Stimulated activated effector memory CD8-positive, alpha-beta T cell treated with anti-CD3 and anti-CD28 coated beads, Interleukin-12 subunit alpha, Interleukin-12 subunit beta, amount 100 ng/mL, for 72 hours (primary cell): Measurements from ENCODE around the gene ABI3BP.
A peak's percentile ranks its signal among the peaks of the same experiment; 100 is the strongest.

Experiments used
- ATAC-seq: fragments of 150-1000 bp; cut with Tn5 transposase; 2 replicates; pipeline ENCODE4 v1.10.0; 2021
- DNase-seq, 2 donors: peaks; one replicate each; pipeline ENCODE4 v3.0.0; 2021 to 2022; ENCODE audit warnings: low spot score in 2 of 2
- H3K27ac Mint-ChIP-seq: one replicate; pipeline ENCODE4 v1.8.0; 2022; ENCODE audit warnings: mild to moderate bottlenecking, mixed read lengths
- H3K36me3 Mint-ChIP-seq: one replicate; pipeline ENCODE4 v1.8.0; 2022; ENCODE audit warnings: mild to moderate bottlenecking, mixed read lengths
- H3K4me1 Mint-ChIP-seq: one replicate; pipeline ENCODE4 v1.8.0; 2022; ENCODE audit warnings: mixed read lengths
- H3K4me3 Mint-ChIP-seq: one replicate; pipeline ENCODE4 v1.8.0; 2022; ENCODE audit warnings: mild to moderate bottlenecking, mixed read lengths
- H3K9me3 Mint-ChIP-seq: one replicate; pipeline ENCODE4 v1.8.0; 2022; ENCODE audit warnings: mixed read lengths

The ABI3BP gene

DNA sequence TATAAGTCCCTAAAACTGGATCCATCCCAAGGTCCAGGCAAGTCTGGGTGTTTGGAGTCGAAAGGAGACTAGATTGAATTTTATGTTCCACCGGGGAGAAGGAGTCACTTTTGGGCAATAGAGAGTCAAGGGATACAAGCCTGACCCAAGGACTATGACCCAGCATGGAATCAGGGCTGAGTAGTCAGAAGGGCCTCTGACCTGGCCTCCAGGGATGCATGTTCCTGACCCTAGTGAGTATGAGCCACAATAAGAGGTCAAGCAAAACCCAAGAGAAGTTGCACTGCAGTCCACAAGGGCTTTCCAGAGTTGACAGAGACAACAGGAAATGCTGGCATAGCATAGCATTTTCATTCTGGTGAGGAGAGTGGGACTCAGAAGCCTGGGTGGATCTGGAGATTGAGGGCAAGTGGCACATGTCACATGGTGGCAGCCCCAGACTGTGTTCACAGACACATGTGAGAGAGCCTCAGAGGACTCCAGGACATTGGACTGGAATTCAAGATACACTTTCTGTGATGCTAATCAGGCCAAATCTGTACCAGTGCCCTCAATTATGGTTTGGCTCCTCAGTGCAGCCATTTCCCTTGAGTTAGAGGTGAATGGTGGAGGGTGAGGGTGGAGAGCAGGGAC, 217.0 kb downstream of the ABI3BP start:
- H3K4me3 Mint-ChIP-seq, result no peak overlapping the region
- DNase-seq, result no peak
- H3K4me1 Mint-ChIP-seq, result no peaks in the 10 kb centered on the region
- ATAC-seq, result peak; percentile 52
- no peaks in the 10 kb centered on the region for H3K36me3 Mint-ChIP-seq
- no peak overlapping the region for H3K27ac Mint-ChIP-seq
- no peaks in the 10 kb centered on the region for H3K9me3 Mint-ChIP-seq

DNA sequence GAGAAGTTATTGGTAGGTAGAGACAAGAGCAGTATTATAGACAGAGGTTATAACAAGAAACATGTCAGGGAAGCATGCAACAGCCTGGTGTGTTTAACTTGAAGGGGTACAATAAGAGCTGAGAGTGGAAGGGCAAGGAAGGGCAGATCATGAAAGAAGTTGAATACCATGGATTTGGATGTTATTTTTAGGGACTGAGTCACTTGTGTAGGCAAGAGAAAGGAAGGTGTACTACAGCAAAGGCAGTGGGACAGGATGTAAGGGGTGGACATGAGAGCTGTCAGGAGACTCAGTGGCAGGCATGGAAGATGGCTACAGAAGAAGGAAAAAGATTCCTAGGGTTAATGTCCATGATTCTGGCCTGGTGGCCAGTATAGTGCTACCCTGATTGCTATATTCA, 217.6 kb downstream of the ABI3BP start:
- ATAC-seq (peak; percentile 50), DNase-seq (no peak)
- no peaks in the 10 kb centered on the region for H3K36me3 Mint-ChIP-seq
- H3K9me3 Mint-ChIP-seq, result no peaks in the 10 kb centered on the region
- no peak overlapping the region for H3K27ac Mint-ChIP-seq
- no peak overlapping the region for H3K4me3 Mint-ChIP-seq
- no peaks in the 10 kb centered on the region for H3K4me1 Mint-ChIP-seq

DNA sequence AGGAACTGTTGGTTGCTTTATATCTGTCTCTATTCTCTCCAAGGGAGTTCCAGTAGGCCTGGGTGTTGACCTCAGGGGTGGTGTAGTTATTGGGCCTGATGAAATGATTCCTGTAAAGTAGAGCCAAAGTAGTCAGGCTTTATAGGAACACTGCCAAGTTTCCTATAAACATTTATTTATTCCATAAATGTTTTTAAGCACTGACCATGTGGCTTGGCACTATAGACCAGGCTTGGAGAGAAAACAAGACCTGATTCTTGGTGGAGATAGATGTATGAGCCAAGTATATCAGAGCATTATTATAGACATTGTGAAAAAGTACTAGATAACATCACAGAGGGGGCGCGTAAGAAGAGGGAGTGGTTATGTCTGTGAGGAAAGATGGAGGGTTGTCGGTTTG, 218.0 kb downstream of the ABI3BP start:
- H3K4me3 Mint-ChIP-seq, result no peak overlapping the region
- no peaks in the 10 kb centered on the region for H3K4me1 Mint-ChIP-seq
- H3K9me3 Mint-ChIP-seq, result no peaks in the 10 kb centered on the region
- DNase-seq (no peak), ATAC-seq (peak; percentile 39)
- no peaks in the 10 kb centered on the region for H3K36me3 Mint-ChIP-seq
- H3K27ac Mint-ChIP-seq, result no peak overlapping the region

DNA sequence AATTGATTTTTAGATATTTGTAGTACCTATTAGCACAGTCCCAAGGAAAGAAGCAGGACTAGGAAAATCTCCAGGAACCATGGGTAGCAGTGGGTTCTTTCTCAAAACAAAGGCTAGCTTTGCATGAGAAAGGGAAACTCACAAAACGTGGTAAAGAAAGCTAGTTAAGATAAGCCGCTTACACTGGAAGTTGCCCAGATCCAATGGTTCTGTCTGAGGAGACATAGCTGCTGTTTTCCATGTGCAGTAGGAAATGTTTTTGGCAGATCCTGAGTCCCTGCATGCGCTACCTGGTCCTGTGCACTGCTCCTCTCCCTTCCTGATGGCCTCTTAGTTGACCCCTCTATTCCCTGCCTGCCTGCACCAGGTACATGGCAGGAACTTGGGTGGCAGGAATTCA, 223.5 kb downstream of the ABI3BP start:
- no peak for ATAC-seq
- Mint-ChIP-seq H3K4me3 (no peak overlapping the region), H3K4me1 (no peaks in the 10 kb centered on the region), H3K9me3 (no peaks in the 10 kb centered on the region), H3K36me3 (no peaks in the 10 kb centered on the region), H3K27ac (no peak overlapping the region)
- no peak for DNase-seq

DNA sequence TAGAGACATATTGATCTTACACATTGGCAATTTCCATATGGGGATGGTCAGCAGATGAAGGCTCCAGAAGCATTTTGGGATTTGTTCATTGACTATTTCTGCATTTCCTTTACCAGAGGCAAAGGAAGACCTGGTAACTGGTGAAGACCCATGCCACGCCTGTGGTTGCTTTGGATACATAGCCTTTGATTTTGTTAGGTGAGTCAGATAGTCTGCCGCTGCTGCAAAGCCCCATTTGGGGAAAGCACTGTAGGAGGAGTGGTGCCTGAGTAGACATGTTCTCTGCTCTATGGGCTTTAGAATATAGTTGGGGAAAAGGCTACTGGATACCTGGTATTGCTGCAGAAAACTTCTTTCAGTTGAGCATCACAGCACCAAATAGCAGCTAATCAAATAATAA, 227.2 kb downstream of the ABI3BP start:
- no peak overlapping the region for H3K4me3 Mint-ChIP-seq
- ATAC-seq (peak; percentile 44), DNase-seq (no peak)
- H3K27ac Mint-ChIP-seq, result no peak overlapping the region
- H3K9me3 Mint-ChIP-seq, result no peaks in the 10 kb centered on the region
- H3K4me1 Mint-ChIP-seq, result no peaks in the 10 kb centered on the region
- H3K36me3 Mint-ChIP-seq, result peaks cover 6% of the 10 kb centered on the region

DNA sequence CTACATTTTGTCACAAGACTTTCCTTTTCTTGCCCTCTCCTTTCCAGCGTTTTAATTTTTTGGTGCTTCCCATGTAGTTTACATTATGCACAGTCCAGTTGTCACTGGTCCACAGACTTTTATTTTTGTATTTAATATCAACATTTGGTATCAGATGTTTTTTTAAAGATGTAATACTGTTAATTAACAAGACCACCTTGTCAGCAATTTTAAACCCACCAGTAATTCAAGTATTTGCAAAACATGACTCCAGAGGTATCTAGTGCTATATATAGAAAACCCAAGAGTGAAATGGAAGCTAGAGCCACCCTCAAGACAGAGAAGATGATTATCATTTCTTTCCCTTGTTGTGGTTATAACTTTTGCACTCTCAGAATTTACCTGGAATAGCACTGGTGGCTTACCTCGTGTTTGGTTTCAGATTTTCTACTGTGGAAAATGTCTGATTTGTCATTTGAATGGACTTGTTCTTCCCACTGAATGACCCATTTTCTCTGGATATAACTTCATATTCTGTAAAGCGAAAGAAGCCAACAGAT, 227.7 kb downstream of the ABI3BP start:
- Mint-ChIP-seq H3K9me3 (no peaks in the 10 kb centered on the region), H3K27ac (no peak overlapping the region), H3K4me3 (no peak overlapping the region), H3K36me3 (peaks cover 6% of the 10 kb centered on the region), H3K4me1 (no peaks in the 10 kb centered on the region)
- DNase-seq, result no peak
- no peak for ATAC-seq

DNA sequence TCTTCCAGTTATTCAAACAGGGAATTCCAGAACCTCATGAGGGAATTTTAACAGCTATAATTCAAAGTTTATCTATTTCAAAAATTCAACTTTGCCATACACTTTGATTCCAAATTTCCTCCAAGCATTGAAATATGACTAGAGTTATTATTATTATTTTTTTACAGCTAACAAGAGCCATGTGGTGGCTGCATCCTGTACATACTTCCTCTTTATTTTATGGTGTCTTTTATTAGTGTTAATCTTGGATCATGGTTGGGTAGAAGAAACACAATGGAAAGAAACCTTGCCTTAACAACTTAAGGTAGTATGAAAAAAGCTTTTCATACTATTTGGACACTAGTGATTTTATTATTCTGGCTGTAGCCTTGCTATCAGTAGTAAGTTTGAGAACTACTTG, 231.3 kb downstream of the ABI3BP start:
- no peak overlapping the region for H3K4me3 Mint-ChIP-seq
- H3K9me3 Mint-ChIP-seq, result no peaks in the 10 kb centered on the region
- no peaks in the 10 kb centered on the region for H3K4me1 Mint-ChIP-seq

DNA sequence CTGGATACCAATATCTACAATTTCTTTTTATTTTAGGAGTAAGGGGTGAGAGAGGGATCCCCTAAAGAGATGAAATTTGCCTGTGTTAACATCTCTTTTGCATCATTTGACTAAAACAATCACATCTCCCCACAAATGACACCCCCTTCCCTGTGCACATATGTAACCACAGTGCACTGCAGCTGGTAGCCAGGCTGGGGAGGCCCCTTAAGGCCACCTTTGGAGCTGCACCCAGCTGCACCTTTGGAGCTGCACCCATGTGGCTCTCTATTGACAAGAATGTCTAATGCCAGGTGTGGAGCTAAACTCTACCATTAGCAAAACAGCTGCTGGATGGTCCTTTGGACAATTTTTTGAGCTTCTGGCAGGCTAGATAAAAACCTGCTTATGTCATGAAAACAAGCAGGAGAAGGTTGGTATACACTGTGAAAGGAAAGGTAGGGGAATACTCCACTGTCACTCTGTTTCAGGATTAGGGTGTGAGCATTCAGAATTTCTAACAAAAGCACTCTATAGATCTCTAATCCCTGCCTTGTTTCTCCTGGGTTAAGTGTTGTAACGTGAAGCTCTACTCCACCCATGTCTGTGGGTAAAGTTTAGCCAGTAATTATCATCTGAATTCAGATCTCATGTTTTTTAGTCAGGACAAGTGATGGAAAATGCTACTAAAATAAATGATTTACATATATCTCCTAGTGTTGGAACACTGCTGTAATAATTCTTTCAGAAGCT, 231.8 kb downstream of the ABI3BP start:
- no peak overlapping the region for H3K4me3 Mint-ChIP-seq
- no peaks in the 10 kb centered on the region for H3K9me3 Mint-ChIP-seq
- H3K27ac Mint-ChIP-seq, result no peak overlapping the region
- peaks cover 6% of the 10 kb centered on the region for H3K36me3 Mint-ChIP-seq
- DNase-seq (no peak), ATAC-seq (peak; percentile 70)
- H3K4me1 Mint-ChIP-seq, result no peaks in the 10 kb centered on the region

More for the DNA sequence above, 231.3 kb downstream of the ABI3BP start:
- Mint-ChIP-seq H3K27ac (no peak overlapping the region), H3K36me3 (peaks cover 6% of the 10 kb centered on the region)
- ATAC-seq (no peak), DNase-seq (no peak)

DNA sequence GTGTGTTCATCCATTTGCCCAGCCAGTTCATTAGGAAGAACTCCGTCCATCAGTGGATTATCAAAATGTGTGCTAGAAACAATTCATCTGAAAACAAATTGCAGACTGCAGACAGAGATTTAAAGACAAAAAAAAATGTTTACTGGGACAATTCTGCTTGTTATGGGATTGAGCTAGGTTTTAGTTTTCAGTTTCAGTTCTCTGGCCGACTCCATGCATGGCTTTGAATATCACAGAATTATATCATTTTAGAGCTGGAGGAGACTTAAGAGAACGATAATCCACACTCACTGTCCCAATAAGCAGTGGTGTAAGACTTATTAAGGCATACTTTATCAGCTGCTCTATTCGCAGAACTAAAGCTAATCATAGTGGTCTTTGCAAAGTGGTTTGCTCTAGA, 232.8 kb downstream of the ABI3BP start:
- no peak for DNase-seq
- no peaks in the 10 kb centered on the region for H3K4me1 Mint-ChIP-seq

DNA sequence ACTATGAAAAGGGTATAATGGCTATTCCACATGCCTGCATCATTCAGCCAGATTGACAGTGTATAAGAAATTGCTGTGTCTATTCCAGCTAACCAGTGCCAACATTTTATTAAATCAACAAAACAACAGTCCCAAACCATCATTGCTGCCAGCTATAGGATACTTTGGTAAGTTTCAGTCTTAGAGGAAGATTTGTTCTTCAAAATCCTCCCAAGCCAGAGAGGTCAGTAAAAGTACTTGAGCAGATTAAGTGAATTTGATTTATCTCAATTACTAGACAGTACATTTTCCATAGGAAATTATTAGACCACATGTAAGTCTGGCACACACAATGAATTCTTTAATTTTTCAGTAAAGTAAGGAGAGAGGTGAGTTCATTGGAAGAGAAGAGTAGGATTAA, 233.3 kb downstream of the ABI3BP start:
- DNase-seq, result no peak
- H3K4me1 Mint-ChIP-seq, result no peaks in the 10 kb centered on the region
- no peak overlapping the region for H3K27ac Mint-ChIP-seq
- no peak overlapping the region for H3K4me3 Mint-ChIP-seq
- no peak for ATAC-seq
- no peaks in the 10 kb centered on the region for H3K9me3 Mint-ChIP-seq
- H3K36me3 Mint-ChIP-seq, result peaks cover 6% of the 10 kb centered on the region

More for the DNA sequence above, 232.8 kb downstream of the ABI3BP start:
- no peak for ATAC-seq
- peaks cover 6% of the 10 kb centered on the region for H3K36me3 Mint-ChIP-seq
- no peak overlapping the region for H3K27ac Mint-ChIP-seq
- H3K9me3 Mint-ChIP-seq, result no peaks in the 10 kb centered on the region
- no peak overlapping the region for H3K4me3 Mint-ChIP-seq

DNA sequence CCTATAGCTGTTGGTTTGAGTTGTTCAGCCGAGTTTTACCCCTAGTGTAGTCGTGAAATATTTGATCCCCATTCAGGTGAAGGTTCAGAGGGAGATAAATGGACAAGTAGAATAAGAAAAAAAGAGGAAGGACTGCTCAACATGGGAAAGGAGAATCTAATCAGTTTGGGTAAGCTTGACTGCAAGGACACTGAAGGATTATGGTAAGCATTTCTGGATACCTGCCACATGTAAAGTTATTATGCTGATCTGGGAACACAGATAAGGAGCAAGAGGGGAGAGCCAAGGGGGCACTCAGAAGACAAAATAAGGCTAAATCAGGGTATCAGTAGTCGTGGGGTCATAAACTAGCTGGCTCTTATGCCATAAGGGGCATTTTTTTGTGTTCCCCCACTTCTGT, 234.1 kb downstream of the ABI3BP start:
- Mint-ChIP-seq H3K4me3 (no peak overlapping the region), H3K9me3 (no peaks in the 10 kb centered on the region), H3K36me3 (peaks cover 6% of the 10 kb centered on the region), H3K4me1 (no peaks in the 10 kb centered on the region), H3K27ac (no peak overlapping the region)
- ATAC-seq, result no peak
- no peak for DNase-seq

DNA sequence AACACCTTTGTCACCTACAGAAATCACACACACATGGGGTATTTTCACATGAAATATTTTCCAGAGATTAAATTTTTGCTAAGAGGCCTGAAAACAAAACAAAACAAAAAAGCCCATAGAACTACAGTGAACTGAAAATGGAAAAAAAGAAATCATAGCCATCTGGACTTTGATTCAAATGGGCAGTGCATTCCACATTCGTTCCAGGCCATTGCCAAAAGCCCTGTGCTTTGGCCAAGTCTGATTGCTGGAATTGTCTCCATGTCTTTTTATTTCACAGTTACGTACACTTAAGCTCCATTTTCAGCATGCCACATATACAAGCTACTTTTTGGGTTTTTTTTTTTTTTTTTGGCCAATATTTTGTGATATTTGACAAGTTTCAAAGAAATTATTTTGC, 236.8 kb downstream of the ABI3BP start:
- no peak for DNase-seq

DNA sequence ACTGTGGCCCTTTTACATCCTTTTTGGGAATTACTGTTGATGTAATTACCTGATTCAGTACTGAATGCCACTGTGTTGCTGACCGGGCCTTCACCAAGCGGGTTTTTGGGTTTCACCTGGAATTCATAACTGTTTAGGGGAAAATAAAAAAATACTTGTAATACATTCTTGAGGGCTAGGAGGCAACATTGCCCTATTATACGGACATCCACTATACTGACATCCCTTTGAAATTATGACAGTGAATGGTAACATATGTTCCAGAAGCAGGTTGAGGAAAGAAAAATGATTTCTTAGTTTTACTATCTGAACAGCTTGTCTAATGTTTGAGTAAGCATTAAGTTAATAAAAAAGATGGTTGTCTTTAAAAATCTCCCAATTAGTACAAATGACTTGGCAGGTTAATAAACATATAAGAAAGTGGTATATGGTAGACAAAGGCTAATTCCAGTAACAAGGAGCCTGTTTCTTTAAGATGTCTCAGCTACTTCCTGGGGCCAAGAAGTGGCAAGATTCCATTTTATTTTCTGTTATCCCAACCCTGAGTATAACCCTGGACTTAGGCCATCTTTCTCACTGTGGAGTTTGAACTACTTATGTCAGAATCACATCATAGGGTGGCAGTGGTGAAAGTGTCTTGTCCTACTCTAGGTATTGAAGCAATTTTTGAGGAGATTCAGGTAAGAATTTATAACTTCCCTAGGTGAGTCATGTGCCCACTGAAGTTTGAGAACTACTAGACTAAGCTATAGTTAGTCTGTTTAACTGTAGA, 238.5 kb downstream of the ABI3BP start:
- H3K4me1 Mint-ChIP-seq, result peaks cover 4% of the 10 kb centered on the region
- peaks cover 37% of the 10 kb centered on the region for H3K36me3 Mint-ChIP-seq
- no peak overlapping the region for H3K27ac Mint-ChIP-seq
- H3K9me3 Mint-ChIP-seq, result no peaks in the 10 kb centered on the region
- no peak for ATAC-seq
- DNase-seq, result no peak
- H3K4me3 Mint-ChIP-seq, result no peak overlapping the region

More for the DNA sequence above, 236.8 kb downstream of the ABI3BP start:
- peaks cover 21% of the 10 kb centered on the region for H3K36me3 Mint-ChIP-seq
- no peak overlapping the region for H3K4me3 Mint-ChIP-seq
- ATAC-seq, result no peak
- peaks cover 4% of the 10 kb centered on the region for H3K4me1 Mint-ChIP-seq
- H3K27ac Mint-ChIP-seq, result no peak overlapping the region
- no peaks in the 10 kb centered on the region for H3K9me3 Mint-ChIP-seq

DNA sequence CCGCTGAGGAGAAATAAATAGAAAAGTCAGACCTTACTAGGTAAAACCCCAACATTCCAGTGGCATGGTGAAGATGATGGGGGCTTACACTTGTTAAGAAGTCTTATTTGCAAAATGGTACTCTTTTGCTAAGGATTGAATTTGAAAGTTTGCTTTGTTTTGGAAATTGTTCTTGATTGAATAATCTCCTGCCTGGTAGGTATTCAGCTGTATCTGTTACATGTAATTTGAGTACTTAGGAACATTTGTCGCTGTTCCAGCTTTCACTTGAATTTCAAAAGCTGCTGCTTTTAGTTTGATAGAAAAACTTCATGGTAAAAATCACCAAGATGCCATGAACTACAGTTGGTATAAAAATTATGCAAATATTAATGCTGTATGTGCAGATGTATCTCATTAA, 239.4 kb downstream of the ABI3BP start:
- peaks cover 46% of the 10 kb centered on the region for H3K36me3 Mint-ChIP-seq
- ATAC-seq (no peak), DNase-seq (no peak)
- no peak overlapping the region for H3K4me3 Mint-ChIP-seq
- peaks cover 4% of the 10 kb centered on the region for H3K4me1 Mint-ChIP-seq
- no peaks in the 10 kb centered on the region for H3K9me3 Mint-ChIP-seq
- peak overlapping the region; percentile 6 for H3K27ac Mint-ChIP-seq

DNA sequence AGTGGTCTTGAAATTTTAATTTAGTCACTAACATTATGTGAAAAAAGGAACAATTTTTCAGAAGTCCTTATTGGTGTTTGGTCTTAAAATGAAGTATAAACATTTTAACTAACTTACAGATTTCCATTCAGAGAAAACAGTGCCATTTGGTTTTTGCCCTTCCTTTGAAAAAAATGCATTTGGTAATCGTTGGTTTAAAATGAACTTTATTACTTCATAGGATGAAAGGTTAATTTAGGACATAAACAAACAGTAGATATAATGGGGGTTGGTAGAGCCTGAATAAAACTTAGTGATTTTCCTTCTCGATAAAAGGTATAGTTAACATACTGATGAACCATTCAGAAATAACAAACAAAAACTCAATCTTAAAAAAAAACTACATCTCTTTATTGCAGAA, 244.3 kb downstream of the ABI3BP start:
- ATAC-seq, result no peak
- H3K9me3 Mint-ChIP-seq, result no peaks in the 10 kb centered on the region
- H3K4me1 Mint-ChIP-seq, result peaks cover 4% of the 10 kb centered on the region
- no peak for DNase-seq
- H3K36me3 Mint-ChIP-seq, result peaks cover 95% of the 10 kb centered on the region
- no peak overlapping the region for H3K27ac Mint-ChIP-seq
- H3K4me3 Mint-ChIP-seq, result no peak overlapping the region
